ENCODE measurements around the gene MYH11.
"Not testable (repeated sequence)": the region's sequence is repeated elsewhere in the genome, so short reads cannot be mapped to it uniquely, and the experiment has no call there.

Gene MYH11

DNA sequence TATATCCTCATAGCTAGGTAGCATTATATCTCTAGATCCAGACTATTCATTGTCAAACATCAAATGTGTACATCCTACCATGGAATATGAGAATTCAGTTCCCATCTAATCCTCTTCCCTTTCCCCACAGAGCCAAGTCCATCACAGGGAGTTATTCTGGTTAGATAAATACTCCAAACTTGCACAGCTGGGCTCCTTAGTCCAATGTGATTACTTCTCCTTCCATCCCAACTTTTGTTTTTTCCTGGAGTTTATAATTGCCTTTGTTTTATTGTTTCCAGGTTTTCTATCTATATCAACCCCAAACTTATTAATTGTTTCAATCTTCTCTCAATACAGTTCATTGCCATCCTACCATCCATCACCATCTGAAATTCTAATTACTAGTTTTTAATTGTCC is 59.9 kb downstream of the MYH11 start:
- no peak overlapping the region for H3K4me3 ChIP-seq (ENCODE audit: low read depth, low read length)
- no peak for DNase-seq (ENCODE audit: low read depth)
- no peak for TF ChIP-seq MYC (IDR thresholded peaks at IDR 0.05; ENCODE audit: low read depth, low read length)
- TF ChIP-seq POLR2A (IDR thresholded peaks at IDR 0.05; ENCODE audit: extremely low read depth, insufficient read length) = no peak
- TF ChIP-seq MAX (IDR thresholded peaks at IDR 0.05; ENCODE audit: low read depth, low read length) = no peak
- TF ChIP-seq, protein P1, sequence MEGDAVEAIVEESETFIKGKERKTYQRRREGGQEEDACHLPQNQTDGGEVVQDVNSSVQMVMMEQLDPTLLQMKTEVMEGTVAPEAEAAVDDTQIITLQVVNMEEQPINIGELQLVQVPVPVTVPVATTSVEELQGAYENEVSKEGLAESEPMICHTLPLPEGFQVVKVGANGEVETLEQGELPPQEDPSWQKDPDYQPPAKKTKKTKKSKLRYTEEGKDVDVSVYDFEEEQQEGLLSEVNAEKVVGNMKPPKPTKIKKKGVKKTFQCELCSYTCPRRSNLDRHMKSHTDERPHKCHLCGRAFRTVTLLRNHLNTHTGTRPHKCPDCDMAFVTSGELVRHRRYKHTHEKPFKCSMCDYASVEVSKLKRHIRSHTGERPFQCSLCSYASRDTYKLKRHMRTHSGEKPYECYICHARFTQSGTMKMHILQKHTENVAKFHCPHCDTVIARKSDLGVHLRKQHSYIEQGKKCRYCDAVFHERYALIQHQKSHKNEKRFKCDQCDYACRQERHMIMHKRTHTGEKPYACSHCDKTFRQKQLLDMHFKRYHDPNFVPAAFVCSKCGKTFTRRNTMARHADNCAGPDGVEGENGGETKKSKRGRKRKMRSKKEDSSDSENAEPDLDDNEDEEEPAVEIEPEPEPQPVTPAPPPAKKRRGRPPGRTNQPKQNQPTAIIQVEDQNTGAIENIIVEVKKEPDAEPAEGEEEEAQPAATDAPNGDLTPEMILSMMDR (IDR thresholded peaks at IDR 0.05; ENCODE audit: low read depth, low read length) = no peak

DNA sequence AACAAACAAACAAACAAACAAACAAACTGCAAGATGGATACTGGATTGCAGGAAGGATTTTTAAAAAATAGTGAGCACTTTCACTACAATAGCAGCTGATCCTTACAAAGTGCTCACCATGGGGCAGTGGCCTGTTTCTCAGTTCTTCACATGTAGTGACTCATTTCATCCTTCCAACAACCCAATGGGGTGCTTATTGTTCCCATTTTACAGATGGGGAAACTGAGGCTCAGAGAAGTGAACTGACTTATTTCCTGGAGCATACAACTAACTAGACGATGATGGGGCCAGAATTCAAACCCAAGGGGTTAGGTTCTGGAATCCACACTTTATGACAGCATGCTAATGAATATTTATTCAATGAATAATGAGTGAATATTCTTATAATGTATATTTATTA is 61.2 kb downstream of the MYH11 start:
- TF ChIP-seq MAX (IDR thresholded peaks at IDR 0.05; ENCODE audit: low read depth, low read length) = no peak
- TF ChIP-seq, protein P1 (IDR thresholded peaks at IDR 0.05; ENCODE audit: low read depth, low read length) = no peak
- TF ChIP-seq MYC (IDR thresholded peaks at IDR 0.05; ENCODE audit: low read depth, low read length) = no peak
- TF ChIP-seq POLR2A (IDR thresholded peaks at IDR 0.05; ENCODE audit: extremely low read depth, insufficient read length) = no peak

GRCh38 chr16:15792563-15792971 is 64.3 kb downstream of the MYH11 start:
- TF ChIP-seq, protein P1 (IDR thresholded peaks at IDR 0.05; ENCODE audit: low read depth, low read length) = no peak
- no peak for TF ChIP-seq POLR2A (IDR thresholded peaks at IDR 0.05; ENCODE audit: extremely low read depth, insufficient read length)
- TF ChIP-seq MAX (IDR thresholded peaks at IDR 0.05; ENCODE audit: low read depth, low read length) = no peak
- TF ChIP-seq MYC (IDR thresholded peaks at IDR 0.05; ENCODE audit: low read depth, low read length) = no peak
- no peak for DNase-seq (ENCODE audit: low read depth)
- H3K4me3 ChIP-seq (ENCODE audit: low read depth, low read length) = no peak overlapping the region

More for the DNA sequence above, 61.2 kb downstream of the MYH11 start:
- DNase-seq (ENCODE audit: low read depth) = no peak
- H3K4me3 ChIP-seq (ENCODE audit: low read depth, low read length) = no peak overlapping the region

- TF ChIP-seq POLR2A (IDR thresholded peaks at IDR 0.05; ENCODE audit: extremely low read depth, insufficient read length) = no peak
- TF ChIP-seq, protein P1 (IDR thresholded peaks at IDR 0.05; ENCODE audit: low read depth, low read length) = no peak
- no peak for TF ChIP-seq MYC (IDR thresholded peaks at IDR 0.05; ENCODE audit: low read depth, low read length)
- TF ChIP-seq MAX (IDR thresholded peaks at IDR 0.05; ENCODE audit: low read depth, low read length) = no peak
- DNase-seq (ENCODE audit: low read depth) = no peak
- H3K4me3 ChIP-seq (ENCODE audit: low read depth, low read length) = no peak overlapping the region
Measured at GRCh38 chr16:15790458-15790857, 66.4 kb downstream of the MYH11 start.

DNA sequence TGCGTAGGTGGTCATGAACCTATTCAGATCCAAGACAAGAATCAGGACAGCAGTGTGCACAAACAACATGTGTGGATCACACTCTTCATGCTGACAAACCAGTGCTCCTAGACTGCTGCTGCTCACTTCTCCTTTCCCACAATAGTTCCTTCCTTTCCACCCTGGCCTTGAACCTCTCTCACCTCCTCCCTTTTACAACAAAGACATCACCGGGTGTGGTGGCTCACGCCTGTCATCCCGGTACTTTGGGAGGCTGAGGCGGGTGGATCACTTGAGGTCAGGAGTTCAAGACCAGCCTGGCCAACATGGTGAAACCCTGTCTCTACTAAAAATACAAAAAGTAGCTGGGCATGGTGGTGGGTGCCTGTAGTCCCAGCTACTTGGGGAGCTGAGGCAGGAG is 67.0 kb downstream of the MYH11 start:
- not testable (repeated sequence) for DNase-seq (ENCODE audit: low read depth); H3K4me3 ChIP-seq (ENCODE audit: low read depth, low read length)

GRCh38 chr16:15788846-15789239 is 68.0 kb downstream of the MYH11 start:
- no peak for TF ChIP-seq POLR2A (IDR thresholded peaks at IDR 0.05; ENCODE audit: extremely low read depth, insufficient read length)
- no peak for TF ChIP-seq MYC (IDR thresholded peaks at IDR 0.05; ENCODE audit: low read depth, low read length)
- no peak for TF ChIP-seq MAX (IDR thresholded peaks at IDR 0.05; ENCODE audit: low read depth, low read length)
- TF ChIP-seq, protein P1 (IDR thresholded peaks at IDR 0.05; ENCODE audit: low read depth, low read length) = no peak
- no peak overlapping the region for H3K4me3 ChIP-seq (ENCODE audit: low read depth, low read length)
- DNase-seq (ENCODE audit: low read depth) = no peak
